Adipose tissue (tissue), 3 donors: ENCODE results near the gene SIX5. TPM values are rescaled to one million over a fixed set of nuclear protein-coding genes. Genes with fewer than 3 reads are reported as not detected.
A peak's percentile ranks its signal among the peaks of the same experiment; 100 is the strongest.

ENCODE experiments used
- H3K27ac ChIP-seq: one replicate; pipeline ENCODE4 v1.5.1; 2013; ENCODE audit warnings: low read depth, low read length
- WGBS, 3 donors: extraction: QIAGEN DNeasy Blood & Tissue Kit; methylation state at CpG; one replicate each; pipeline ENCODE4 v1.1.7; 2013; 5-methylcytosine and 5-hydroxymethylcytosine counted together
- polyA plus RNA-seq, 3 donors: library from polyadenylated mRNA; stranded (reverse); fragments of 200-250 nt; gene quantifications; one replicate each; pipeline ENCODE4 v1.2.3, GENCODE V29; 2013
- donor health status: healthy with polysubstance abuse.
- donor health status: Bipolar disorder and iron deficiency.
- donor health status: healthy.

SIX5 gene
- polyA plus RNA-seq, 3 donors, result 19.7 to 33.3 (median 23.3) TPM

DNA sequence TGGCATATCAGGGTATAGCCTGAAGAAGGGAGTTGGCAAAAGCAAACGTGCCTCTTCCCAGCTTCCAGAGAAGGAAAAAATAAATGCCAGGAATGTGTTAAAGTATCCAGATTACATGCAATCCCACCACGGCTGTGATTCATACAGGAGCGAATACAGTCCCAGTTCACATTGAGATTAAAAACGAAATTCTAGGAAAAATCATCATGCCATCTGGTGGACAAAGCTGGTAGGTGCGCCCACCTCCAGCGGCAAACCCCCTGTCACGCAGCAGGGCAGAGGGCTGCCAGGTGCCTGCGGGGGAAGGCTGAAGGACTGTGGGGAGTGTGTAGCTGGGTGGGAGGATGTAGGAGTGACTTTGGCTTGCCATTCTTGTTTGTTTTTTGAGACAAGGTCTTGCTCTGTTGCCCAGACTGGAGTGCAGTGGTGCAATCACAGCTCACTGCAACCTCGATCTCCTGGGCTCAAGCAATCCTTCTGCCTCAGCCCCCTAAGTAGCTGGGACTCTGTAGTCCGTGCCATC, 30.0 kb upstream of the SIX5 start:
- WGBS, 3 donors, result 3 to 4% (median 4%) methylated on average over 10 of the region's 10 CpGs
- H3K27ac ChIP-seq, result no peak overlapping the region

GRCh38 chr19:45794627-45795026, 25.6 kb upstream of the SIX5 start:
- no peak overlapping the region for H3K27ac ChIP-seq
- 74 to 85% (median 76%) methylated on average over 2 of the region's 2 CpGs for WGBS, 3 donors

DNA sequence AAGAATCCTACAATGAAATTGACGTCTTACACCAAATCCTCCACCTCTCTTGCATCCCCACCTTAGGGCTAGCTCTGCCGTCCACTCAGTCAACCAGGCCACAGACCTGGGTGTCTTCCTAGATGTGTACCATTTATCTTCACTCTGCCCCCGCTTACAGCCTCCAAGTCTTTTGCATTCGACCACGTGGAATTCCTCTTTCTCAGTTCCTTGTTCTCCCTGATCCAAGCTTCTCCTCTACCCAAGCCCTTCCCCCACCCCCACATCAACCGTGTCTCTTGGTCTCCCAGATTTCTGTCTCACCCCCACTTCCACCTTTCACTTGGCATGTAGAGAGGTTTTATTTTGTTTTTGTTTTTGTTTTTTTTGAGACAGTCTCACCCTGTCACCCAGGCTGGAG, 24.8 kb upstream of the SIX5 start:
- H3K27ac ChIP-seq, result no peak overlapping the region
- 43 to 50% (median 46%) methylated on average over 6 of the region's 6 CpGs for WGBS, 3 donors

- WGBS, 3 donors, result 29 to 39% (median 36%) methylated on average over 3 of the region's 3 CpGs
- no peak overlapping the region for H3K27ac ChIP-seq
Measured at GRCh38 chr19:45793178-45793564, 24.1 kb upstream of the SIX5 start.

DNA sequence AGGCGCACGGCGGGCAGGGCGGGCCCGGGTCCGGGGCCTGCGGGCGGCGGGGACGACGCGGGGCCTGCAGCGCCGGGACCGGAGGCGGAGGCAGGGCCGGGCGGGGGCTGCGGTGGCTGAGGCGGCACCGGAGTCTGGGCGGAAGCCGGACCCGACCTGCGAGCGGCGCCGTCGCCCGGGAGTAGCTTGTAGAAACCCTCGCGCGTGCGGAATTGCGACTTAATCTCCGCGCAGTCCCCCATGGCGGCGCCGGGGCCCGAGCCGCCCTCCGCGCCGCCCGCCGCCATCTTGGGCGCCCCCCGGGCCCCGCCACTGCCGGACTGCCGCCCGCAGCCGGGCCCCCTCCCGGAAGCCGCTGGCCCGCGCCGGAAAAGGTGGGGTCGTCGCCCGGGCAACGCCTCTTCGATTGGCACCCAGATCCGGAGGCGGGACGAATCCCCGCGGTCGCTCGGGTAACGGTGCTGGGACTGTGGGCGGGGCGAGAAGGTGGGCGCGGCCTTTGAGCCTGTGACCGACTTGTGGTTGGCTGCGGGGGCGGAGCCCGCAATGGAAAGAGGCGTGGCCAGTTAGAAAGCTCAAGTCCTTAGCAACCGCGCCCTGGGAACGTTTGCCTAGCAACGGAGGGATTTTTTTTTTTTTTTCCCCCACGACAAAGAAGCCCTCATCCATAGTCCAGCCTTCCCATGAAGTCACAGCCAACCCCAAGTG, 23.6 kb upstream of the SIX5 start, which contains the start of gene DMWD:
Gene DMWD (minus strand): TSS at position 376 of the 708 bp plus-strand sequence. CDS start 89 bp downstream, at position 287.
- 0% methylated on average over 52 to 86 of the region's 86 CpGs for WGBS, 3 donors
- peak within 1 kb of the TSS; percentile 49 for H3K27ac ChIP-seq

DNA sequence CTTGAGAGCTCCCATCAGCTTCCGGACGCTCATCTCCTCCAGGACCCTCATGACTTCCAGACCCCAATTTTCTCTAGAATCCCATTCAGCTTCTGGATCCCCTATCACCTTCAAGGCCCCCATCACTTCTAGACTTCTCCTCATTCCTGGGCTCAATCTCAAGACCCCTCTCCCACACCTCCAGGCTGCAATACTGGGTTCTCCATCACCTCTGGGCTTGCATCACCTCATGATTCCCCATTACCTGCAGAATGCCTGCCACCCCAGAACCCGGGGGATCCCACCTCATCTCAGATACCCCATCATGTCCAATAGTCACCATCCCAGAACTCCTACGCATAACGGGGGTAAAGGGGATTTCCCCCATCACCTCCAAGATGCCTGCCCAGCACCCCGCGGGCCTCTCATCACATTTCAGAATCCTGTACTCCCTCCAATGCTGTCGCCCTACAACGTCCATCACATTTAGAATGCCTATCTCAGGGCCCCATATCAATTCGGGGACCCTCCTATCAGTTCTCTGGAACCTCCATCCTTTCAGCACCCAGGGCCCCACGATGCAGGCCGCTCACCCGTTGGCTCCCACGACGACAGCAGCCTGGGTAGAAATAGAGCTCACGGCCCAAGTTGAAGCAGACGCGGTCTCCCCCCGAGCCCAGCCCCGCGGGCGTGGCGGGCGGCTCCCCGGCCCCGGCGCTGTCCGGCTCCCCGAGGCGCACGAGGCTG, 22.9 kb upstream of the SIX5 start:
- peak overlapping the region; percentile 49 for H3K27ac ChIP-seq
- WGBS, 3 donors, result 6 to 7% (median 7%) methylated on average over 31 of the region's 31 CpGs

DNA sequence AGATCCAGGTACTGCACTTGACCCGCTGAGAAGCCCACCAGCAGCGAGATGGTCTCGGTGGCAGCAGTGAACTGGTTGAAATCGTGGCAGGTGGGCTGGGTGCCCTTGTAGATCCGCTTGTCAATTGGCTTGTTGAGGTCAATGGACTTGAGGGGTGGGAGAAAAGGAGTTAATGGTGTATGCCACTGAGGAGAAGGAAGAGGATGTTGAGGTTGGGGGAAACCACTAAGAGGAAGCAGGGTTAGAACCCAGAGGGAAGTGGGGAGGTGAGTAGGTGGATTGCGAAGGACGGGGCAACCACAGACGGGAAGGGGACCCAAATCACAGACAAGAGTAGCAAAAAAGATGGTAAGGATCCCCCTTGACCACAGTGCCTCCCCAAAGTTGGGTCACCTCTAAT, 21.9 kb upstream of the SIX5 start:
- WGBS, 3 donors, result 52 to 83% (median 54%) methylated on average over 8 of the region's 8 CpGs
- H3K27ac ChIP-seq, result no peak overlapping the region

DNA sequence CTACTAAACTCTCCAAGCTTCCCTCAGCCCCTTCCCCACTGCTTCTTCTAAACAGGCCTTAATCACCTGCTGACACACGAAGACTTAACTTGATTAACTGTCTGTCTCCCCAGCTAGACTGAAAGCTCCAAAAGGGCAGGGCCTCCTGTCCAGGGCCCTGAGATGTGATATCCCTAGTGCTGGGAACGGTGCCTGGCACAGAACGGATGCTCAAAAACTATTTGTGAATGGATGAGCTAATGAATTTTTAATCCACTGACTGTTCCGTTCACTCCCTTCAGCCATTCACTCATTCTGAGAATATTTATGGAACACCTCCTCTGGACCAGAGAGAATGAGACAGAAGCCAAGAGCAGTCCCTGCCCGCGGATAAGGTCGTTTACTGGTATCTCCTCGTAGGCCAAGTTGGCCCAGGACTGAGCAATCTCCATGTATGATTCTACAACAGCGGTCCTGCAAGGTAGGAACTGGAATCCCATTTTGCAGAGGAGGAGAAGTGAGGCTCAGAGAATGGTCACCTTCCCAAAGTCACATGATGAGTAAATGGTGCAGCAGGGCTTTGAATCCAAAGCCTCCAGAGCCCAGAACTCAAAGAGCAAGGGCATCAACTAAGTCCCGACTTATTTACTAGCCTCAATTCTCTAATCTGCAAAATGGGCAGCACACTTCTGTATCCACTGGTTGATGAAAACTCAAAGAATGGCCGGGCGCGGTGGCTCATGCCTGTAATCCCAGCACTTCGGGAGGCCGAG, 20.2 kb upstream of the SIX5 start:
- no peak overlapping the region for H3K27ac ChIP-seq
- 92 to 93% (median 92%) methylated on average over 15 of the region's 15 CpGs for whole genome bisulfite sequencing, 3 donors

- WGBS, 3 donors, result 88 to 93% (median 93%) methylated on average over 21 of the region's 21 CpGs
- H3K27ac ChIP-seq, result no peak overlapping the region
Measured at GRCh38 chr19:45786533-45786894, 17.5 kb upstream of the SIX5 start.

- H3K27ac ChIP-seq, result no peak overlapping the region
- 90 to 97% (median 92%) methylated on average over 47 to 57 of the region's 57 CpGs for WGBS, 3 donors
Measured at GRCh38 chr19:45785781-45786532, 16.9 kb upstream of the SIX5 start.

- WGBS, 3 donors, result 71 to 80% (median 80%) methylated on average over 5 of the region's 5 CpGs
- H3K27ac ChIP-seq, result no peak overlapping the region
Measured at GRCh38 chr19:45785097-45785496, 16.0 kb upstream of the SIX5 start.

- WGBS, 3 donors, result 75 to 87% (median 79%) methylated on average over 4 of the region's 4 CpGs
Measured at GRCh38 chr19:45784096-45784495, 15.0 kb upstream of the SIX5 start.

GRCh38 chr19:45782820-45783785, 14.1 kb upstream of the SIX5 start:
- H3K27ac ChIP-seq, result peak overlapping the region; percentile 14
- 53 to 67% (median 61%) methylated on average over 25 to 26 of the region's 26 CpGs for WGBS, 3 donors

More at GRCh38 chr19:45784096-45784495, 15.0 kb upstream of the SIX5 start:
- H3K27ac ChIP-seq, result no peak overlapping the region

- H3K27ac ChIP-seq, result peak within 1 kb of the TSS; percentile 14
- WGBS, 3 donors, result 26 to 42% (median 37%) methylated on average over 18 of the region's 18 CpGs
Measured at GRCh38 chr19:45782162-45782691, 13.2 kb upstream of the SIX5 start, which contains the start of gene DMPK. DMPK (minus strand) TSS chr19:45782490; CDS start chr19:45782352, 138 bp downstream.

DNA sequence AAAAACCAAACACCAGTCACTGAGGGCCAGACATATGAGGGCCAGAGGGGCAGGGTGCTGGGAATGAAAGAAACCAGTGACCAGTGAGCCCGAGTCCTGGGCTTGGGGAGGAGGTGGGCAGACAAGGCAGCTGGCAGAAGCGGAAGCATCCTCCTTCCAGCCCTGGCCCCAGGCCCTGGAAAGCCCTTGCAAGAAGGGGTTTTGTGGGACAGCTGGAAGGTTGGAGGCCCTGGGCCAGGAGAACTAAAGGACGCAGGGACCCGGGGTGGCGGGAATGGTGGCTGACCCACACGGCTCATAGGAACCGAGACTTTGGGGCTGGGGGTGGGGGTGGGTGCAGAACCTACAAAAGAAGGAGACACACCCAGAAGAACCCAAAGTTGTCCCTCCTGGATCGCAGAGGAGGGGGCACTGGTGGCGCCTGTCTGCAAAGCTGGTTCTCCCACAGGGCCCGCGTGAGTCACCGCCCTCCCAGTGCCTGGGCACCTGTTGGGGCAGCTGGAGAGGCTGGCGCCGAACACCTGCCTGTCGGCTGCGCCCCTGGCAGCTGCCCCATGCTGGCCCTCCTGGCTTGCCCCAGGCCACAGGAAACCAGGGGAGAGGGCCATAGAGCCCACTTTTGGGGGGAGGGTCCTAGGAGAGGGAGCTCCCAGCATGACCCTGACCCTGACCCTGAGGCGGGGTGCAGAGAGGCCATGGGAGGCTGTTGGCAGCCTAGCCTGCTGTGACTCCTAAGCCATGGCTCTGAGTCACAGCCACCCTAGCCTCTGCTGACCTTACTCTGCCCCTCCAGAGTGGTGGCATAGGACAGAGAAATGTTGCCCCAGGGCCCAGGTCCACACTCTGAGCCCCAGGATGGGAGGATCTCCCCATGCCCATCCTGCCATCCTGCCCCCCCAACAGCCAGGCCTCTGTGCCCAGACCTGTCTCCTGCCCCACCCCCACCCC, 12.4 kb upstream of the SIX5 start:
- no peak overlapping the region for H3K27ac ChIP-seq
- 41 to 62% (median 55%) methylated on average over 11 to 17 of the region's 17 CpGs for WGBS, 3 donors
